Liver (tissue), 2 donors: Measurements from ENCODE around the gene ATP2B2.

Source experiments
- CTCF ChIP-seq: fragments of 150-350 bp; IDR thresholded peaks from 2 replicates; pipeline ENCODE4 v1.5.1; 2017; ENCODE audit warnings: improper control_type of control experiment, low read depth, low read length; ENCODE audit not compliant: missing input control
- TF ChIP-seq, protein P1 (sequence below): IDR thresholded peaks from 2 replicates; pipeline ENCODE4 v1.6.1; 2016; ENCODE audit warnings: antibody characterized with exemption, mild to moderate bottlenecking
- donor health status: healthy.

GRCh38 chr3:10453431-10454163 lies 51.8 kb downstream of the ATP2B2 start:
- TF ChIP-seq, protein P1, sequence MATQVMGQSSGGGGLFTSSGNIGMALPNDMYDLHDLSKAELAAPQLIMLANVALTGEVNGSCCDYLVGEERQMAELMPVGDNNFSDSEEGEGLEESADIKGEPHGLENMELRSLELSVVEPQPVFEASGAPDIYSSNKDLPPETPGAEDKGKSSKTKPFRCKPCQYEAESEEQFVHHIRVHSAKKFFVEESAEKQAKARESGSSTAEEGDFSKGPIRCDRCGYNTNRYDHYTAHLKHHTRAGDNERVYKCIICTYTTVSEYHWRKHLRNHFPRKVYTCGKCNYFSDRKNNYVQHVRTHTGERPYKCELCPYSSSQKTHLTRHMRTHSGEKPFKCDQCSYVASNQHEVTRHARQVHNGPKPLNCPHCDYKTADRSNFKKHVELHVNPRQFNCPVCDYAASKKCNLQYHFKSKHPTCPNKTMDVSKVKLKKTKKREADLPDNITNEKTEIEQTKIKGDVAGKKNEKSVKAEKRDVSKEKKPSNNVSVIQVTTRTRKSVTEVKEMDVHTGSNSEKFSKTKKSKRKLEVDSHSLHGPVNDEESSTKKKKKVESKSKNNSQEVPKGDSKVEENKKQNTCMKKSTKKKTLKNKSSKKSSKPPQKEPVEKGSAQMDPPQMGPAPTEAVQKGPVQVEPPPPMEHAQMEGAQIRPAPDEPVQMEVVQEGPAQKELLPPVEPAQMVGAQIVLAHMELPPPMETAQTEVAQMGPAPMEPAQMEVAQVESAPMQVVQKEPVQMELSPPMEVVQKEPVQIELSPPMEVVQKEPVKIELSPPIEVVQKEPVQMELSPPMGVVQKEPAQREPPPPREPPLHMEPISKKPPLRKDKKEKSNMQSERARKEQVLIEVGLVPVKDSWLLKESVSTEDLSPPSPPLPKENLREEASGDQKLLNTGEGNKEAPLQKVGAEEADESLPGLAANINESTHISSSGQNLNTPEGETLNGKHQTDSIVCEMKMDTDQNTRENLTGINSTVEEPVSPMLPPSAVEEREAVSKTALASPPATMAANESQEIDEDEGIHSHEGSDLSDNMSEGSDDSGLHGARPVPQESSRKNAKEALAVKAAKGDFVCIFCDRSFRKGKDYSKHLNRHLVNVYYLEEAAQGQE: no peak
- no peak for TF ChIP-seq CTCF
